Adrenal gland (tissue), 5 donors: ENCODE measurements around the gene ZBTB7C.

Experiments
- CTCF ChIP-seq, 6 experiments: fragments of 450-650 bp in 4 of 6; fragments of 200-600 bp in 2 of 6; sonication (generic) in 1 of 6; IDR thresholded peaks; 1 replicate in 5 of 6; 2 replicates in 1 of 6; pipeline versions ENCODE4 v1.5.1 to v1.8.0; 2016 to 2021; ENCODE audit warnings: antibody characterized with exemption in 6 of 6, mild to moderate bottlenecking in 2 of 6, moderate library complexity in 1 of 6
- POLR2A ChIP-seq, 2 donors: fragments of 450-650 bp; IDR thresholded peaks; one replicate each; pipeline ENCODE4 v1.6.1; 2017; ENCODE audit warnings: antibody characterized with exemption in 2 of 2, mild to moderate bottlenecking in 2 of 2, moderate library complexity in 1 of 2
- donor health status: DM: no; HTN: no; CAD: no.

- TF ChIP-seq CTCF (IDR thresholded peaks at IDR 0.05) (no peak), POLR2A (IDR thresholded peaks at IDR 0.05) (no peak)
Observed at GRCh38 chr18:48182779-48183178, 226.4 kb downstream of the ZBTB7C start.
